ENCODE measurements around the gene LRRC52. TPM values are rescaled to one million over a fixed set of nuclear protein-coding genes. Genes with fewer than 3 reads are reported as not detected.

LRRC52 gene, protein sequence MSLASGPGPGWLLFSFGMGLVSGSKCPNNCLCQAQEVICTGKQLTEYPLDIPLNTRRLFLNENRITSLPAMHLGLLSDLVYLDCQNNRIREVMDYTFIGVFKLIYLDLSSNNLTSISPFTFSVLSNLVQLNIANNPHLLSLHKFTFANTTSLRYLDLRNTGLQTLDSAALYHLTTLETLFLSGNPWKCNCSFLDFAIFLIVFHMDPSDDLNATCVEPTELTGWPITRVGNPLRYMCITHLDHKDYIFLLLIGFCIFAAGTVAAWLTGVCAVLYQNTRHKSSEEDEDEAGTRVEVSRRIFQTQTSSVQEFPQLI
- total RNA-seq, result not detected in 2 replicates
- long read RNA-seq, result 0 reads

DNA sequence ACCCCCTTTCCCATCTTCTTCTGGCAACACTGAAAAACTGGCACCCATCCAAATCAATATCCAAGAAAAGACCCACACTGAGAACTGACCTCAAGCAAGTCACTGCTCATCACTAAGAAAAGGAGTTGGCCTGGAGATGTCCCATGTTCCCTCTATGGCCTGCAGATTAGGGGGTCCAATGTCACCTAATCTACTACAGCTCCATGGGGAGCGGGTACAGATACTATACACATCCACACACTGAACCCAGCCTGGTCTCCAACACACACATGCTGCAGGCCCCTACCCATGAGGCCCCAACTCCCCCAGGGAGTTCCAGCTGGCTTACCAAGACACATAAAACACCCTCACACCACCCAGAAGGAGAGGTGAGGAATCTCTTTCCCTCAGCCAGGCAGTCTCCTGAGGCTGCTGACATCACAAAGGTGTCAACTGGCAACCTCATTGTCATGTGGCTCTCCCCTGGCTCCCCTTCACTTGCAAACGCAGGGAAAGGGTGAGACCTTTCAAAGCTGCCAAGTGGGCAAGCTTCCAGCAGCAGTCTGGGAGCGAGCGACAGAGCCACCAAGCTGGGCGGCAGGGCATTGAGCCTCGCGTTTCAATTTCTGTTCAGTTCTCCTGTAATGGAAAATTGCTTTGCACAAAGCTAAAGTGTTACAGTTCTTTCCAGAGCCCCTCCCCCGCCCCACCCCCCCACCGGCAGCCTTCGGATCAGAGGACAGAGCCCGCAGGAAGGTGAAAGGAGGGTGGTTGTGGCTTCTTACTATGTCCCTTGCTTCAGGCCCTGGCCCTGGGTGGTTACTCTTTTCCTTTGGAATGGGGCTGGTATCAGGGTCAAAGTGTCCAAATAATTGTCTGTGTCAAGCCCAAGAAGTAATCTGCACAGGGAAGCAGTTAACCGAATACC lies at the start of gene LRRC52:
Gene LRRC52 (plus strand): TSS at position 469 of the 907 bp plus-strand sequence. CDS start 297 bp downstream, at position 766.
- no peaks in the 10 kb centered on the region for H3K9me3 Mint-ChIP-seq

DNA sequence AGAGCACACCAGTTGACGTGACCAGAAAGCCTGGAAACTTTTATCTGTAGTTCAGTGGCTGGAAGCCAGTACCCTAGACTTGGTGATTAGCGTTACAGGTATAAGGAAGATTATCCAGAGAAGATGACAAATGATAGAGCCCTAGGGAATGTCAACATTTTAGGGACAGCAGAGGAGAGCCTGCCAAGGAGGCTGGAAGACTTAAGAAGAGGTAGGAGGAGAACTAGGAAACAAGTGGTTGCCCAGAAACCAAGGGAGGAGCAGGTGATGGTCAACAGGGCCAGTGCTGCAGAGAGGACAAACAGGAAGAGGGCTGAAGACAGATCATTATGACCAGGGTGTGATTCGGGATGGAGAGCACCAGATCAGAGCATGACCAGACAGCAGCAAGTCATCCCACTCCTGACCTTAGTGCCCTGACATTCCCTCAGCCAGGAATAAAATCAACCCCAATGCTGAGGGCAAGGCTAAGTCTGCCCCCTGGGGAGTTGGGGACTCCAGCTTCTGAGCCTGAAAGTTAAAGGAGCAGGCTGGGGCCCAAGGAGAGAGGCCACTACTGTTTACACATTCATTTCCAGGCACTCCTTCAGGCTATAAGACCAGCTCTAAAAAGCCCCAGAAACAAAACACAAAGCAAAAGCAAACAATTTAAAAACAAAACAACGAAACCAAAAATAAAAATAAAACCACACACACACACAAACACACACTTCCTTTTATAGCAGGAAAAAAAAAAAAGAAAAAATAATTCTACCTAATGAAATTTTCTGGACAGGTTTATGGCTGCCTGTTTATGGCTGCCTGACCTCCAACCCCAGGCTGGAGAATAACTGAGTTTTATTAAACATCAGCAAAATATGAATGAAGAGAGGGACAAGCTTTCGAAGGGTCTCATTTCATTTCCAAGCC lies 48.6 kb upstream of the LRRC52 start:
- no peaks in the 10 kb centered on the region for H3K9me3 Mint-ChIP-seq
- TF ChIP-seq, protein P1, sequence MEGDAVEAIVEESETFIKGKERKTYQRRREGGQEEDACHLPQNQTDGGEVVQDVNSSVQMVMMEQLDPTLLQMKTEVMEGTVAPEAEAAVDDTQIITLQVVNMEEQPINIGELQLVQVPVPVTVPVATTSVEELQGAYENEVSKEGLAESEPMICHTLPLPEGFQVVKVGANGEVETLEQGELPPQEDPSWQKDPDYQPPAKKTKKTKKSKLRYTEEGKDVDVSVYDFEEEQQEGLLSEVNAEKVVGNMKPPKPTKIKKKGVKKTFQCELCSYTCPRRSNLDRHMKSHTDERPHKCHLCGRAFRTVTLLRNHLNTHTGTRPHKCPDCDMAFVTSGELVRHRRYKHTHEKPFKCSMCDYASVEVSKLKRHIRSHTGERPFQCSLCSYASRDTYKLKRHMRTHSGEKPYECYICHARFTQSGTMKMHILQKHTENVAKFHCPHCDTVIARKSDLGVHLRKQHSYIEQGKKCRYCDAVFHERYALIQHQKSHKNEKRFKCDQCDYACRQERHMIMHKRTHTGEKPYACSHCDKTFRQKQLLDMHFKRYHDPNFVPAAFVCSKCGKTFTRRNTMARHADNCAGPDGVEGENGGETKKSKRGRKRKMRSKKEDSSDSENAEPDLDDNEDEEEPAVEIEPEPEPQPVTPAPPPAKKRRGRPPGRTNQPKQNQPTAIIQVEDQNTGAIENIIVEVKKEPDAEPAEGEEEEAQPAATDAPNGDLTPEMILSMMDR (conservative IDR thresholded peaks at IDR 0.05), result no peak
- no peak overlapping the region for H3K4me3 Mint-ChIP-seq
- no peaks in the 10 kb centered on the region for H3K27me3 Mint-ChIP-seq (ENCODE audit: low read depth)
- H3K4me1 Mint-ChIP-seq, result peaks cover 20% of the 10 kb centered on the region
- H3K36me3 Mint-ChIP-seq (ENCODE audit: low read depth), result no peaks in the 10 kb centered on the region
- H3K27ac Mint-ChIP-seq (ENCODE audit: unreplicated experiment), result no peak overlapping the region
- no peak for DNase-seq (ENCODE audit: low read depth, low spot score)

More for the DNA sequence above, at the start of gene LRRC52:
- DNase-seq (ENCODE audit: low read depth, low spot score), result no peak
- TF ChIP-seq, protein P1 (conservative IDR thresholded peaks at IDR 0.05), result no peak
- peaks cover 17% of the 10 kb centered on the region for H3K4me1 Mint-ChIP-seq
- H3K36me3 Mint-ChIP-seq (ENCODE audit: low read depth), result no peaks in the 10 kb centered on the region
- no peak within 1 kb of the TSS for H3K27ac Mint-ChIP-seq (ENCODE audit: unreplicated experiment)
- no peak within 1 kb of the TSS for H3K4me3 Mint-ChIP-seq
- H3K27me3 Mint-ChIP-seq (ENCODE audit: low read depth), result peaks cover 4% of the 10 kb centered on the region

DNA sequence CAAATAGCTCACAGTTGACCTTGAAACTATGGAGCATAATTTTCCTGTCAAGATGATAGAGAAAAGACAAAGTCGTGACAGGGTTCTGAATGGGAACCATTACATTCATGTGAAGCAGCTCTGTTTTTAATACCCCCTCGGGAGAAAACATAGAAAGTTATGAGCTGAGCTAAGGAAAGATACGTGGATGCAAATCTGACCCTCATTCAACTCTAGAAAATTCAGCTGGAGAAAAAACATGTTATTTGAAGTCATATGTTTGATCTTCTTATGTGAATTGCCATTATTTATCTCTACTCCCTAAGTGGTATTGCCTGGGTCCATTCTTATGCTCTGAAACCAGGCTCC lies 48.0 kb upstream of the LRRC52 start:
- peak overlapping the region; percentile 89 for H3K27ac Mint-ChIP-seq (ENCODE audit: unreplicated experiment)
- H3K9me3 Mint-ChIP-seq, result no peaks in the 10 kb centered on the region

DNA sequence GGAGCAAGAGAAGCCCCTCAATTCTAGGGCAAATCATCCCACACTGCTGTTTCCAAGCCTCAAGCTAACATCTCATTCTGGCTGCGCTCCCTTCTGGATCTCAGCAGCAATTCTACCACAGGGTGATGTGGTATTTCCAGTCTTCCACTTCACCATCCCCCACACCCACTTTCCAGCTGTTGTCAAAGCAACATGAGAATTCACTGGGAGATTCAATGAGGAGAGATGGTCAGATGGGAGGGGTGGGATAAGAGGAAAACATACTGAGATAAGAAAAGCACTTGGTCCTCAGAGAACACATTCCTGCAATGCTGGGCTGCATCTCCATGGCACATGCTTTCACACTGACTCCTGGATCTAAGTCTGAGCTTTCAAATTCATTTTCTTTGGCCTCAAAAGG lies 47.3 kb upstream of the LRRC52 start:
- Mint-ChIP-seq H3K4me3 (no peak overlapping the region), H3K36me3 (ENCODE audit: low read depth) (no peaks in the 10 kb centered on the region), H3K27me3 (ENCODE audit: low read depth) (peaks cover 2% of the 10 kb centered on the region), H3K27ac (ENCODE audit: unreplicated experiment) (no peak overlapping the region), H3K4me1 (peaks cover 20% of the 10 kb centered on the region), H3K9me3 (no peaks in the 10 kb centered on the region)
- DNase-seq (ENCODE audit: low read depth, low spot score), result no peak
- TF ChIP-seq, protein P1 (conservative IDR thresholded peaks at IDR 0.05), result no peak

More for the DNA sequence above, 48.0 kb upstream of the LRRC52 start:
- TF ChIP-seq, protein P1 (conservative IDR thresholded peaks at IDR 0.05), result no peak
- H3K36me3 Mint-ChIP-seq (ENCODE audit: low read depth), result no peaks in the 10 kb centered on the region
- no peak overlapping the region for H3K4me3 Mint-ChIP-seq
- no peak for DNase-seq (ENCODE audit: low read depth, low spot score)
- no peaks in the 10 kb centered on the region for H3K27me3 Mint-ChIP-seq (ENCODE audit: low read depth)
- H3K4me1 Mint-ChIP-seq, result peaks cover 20% of the 10 kb centered on the region
